ENCODE results near the gene CFAP100.
A peak's percentile ranks its signal among the peaks of the same experiment; 100 is the strongest.

CFAP100 gene

GRCh38 chr3:126353694-126354321 is 40.9 kb upstream of the CFAP100 start:
- H3K27ac ChIP-seq: no peak overlapping the region
- TF ChIP-seq CTCF (IDR thresholded peaks at IDR 0.05) (no peak), ZFX (IDR thresholded peaks at IDR 0.05; ENCODE audit: borderline replicate concordance) (no peak)

- H3K27ac ChIP-seq: peak overlapping the region; percentile 80
- TF ChIP-seq ZFX (IDR thresholded peaks at IDR 0.05; ENCODE audit: borderline replicate concordance) (no peak), CTCF (IDR thresholded peaks at IDR 0.05) (no peak)
These were observed 39.9 kb upstream of the CFAP100 start for GRCh38 chr3:126354776-126355175.

GRCh38 chr3:126355251-126355650 is 39.5 kb upstream of the CFAP100 start:
- peak overlapping the region; percentile 80 for H3K27ac ChIP-seq
- TF ChIP-seq CTCF (IDR thresholded peaks at IDR 0.05) (no peak), ZFX (IDR thresholded peaks at IDR 0.05; ENCODE audit: borderline replicate concordance) (no peak)

GRCh38 chr3:126355777-126356372 is 38.8 kb upstream of the CFAP100 start:
- TF ChIP-seq ZFX (IDR thresholded peaks at IDR 0.05; ENCODE audit: borderline replicate concordance) (no peak), CTCF (IDR thresholded peaks at IDR 0.05) (no peak)
- peak overlapping the region; percentile 80 for H3K27ac ChIP-seq

- TF ChIP-seq CTCF (IDR thresholded peaks at IDR 0.05) (no peak), ZFX (IDR thresholded peaks at IDR 0.05; ENCODE audit: borderline replicate concordance) (no peak)
- H3K27ac ChIP-seq: peak overlapping the region; percentile 80
These were observed 38.1 kb upstream of the CFAP100 start for GRCh38 chr3:126356373-126357264.

GRCh38 chr3:126357295-126358037 is 37.2 kb upstream of the CFAP100 start, which contains the start of gene KLF15:
KLF15 (minus strand) TSS chr3:126357408; CDS start chr3:126352922, 4,486 bp downstream.
- TF ChIP-seq CTCF (IDR thresholded peaks at IDR 0.05): no peak
- TF ChIP-seq ZFX (IDR thresholded peaks at IDR 0.05; ENCODE audit: borderline replicate concordance): no peak
- peak within 1 kb of the TSS; percentile 80 for H3K27ac ChIP-seq
